B cell (primary cell): Measurements from ENCODE around the gene PKMYT1. TPM values are rescaled to one million over a fixed set of nuclear protein-coding genes. Genes with fewer than 3 reads are reported as not detected.

ENCODE experiments used
- ATAC-seq: fragments of 200-7000 bp; cut with Tn5 transposase; one replicate; pipeline ENCODE4 v1.10.0; 2021; ENCODE audit warnings: low read depth, mild to moderate bottlenecking, moderate number of reproducible peaks, moderate library complexity
- CTCF ChIA-PET: fragments of 350-600 bp; sonication (Branson Sonifier 250); formaldehyde crosslinking; loops from one replicate; lab custom pipeline; 2021; ENCODE audit warnings: antibody characterized with exemption, inconsistent platforms; lab: Charles Lee
- POLR2A ChIA-PET: fragments of 350-600 bp; sonication (Branson Sonifier 250); formaldehyde crosslinking; loops from one replicate; lab custom pipeline; 2021; ENCODE audit warnings: antibody characterized with exemption; lab: Charles Lee
- DNase-seq: peaks from one replicate; pipeline ENCODE4 v3.0.0; 2013
- H2AFZ ChIP-seq: 2 replicates; pipeline ENCODE4 v1.6.1; 2012; ENCODE audit warnings: mild to moderate bottlenecking, low read depth, low read length; ENCODE audit not compliant: insufficient read depth, poor library complexity, severe bottlenecking
- H3K27ac ChIP-seq, 2 donors: 1 replicate in 1 of 2; 2 replicates in 1 of 2; pipeline ENCODE4 v1.5.1; 2012 to 2013; ENCODE audit warnings: low read length in 2 of 2, mild to moderate bottlenecking in 2 of 2, moderate library complexity in 1 of 2
- H3K27me3 ChIP-seq, 4 experiments: fragments of 200-600 bp in 1 of 4; sonication (generic) in 1 of 4; replicated peaks in 1 of 4; 1 replicate in 2 of 4; 2 replicates in 2 of 4; pipeline versions ENCODE4 v1.6.1 to v1.7.0; 2013 to 2016; ENCODE audit warnings: low read length in 3 of 4, mild to moderate bottlenecking in 2 of 4, mixed read lengths in 1 of 4, moderate library complexity in 1 of 4; ENCODE audit not compliant: insufficient read depth in 4 of 4, control insufficient read depth in 3 of 4; ENCODE audit errors: control extremely low read depth in 1 of 4
- H3K36me3 ChIP-seq, 2 experiments: replicated peaks in 1 of 2; 1 replicate in 1 of 2; 2 replicates in 1 of 2; pipeline versions ENCODE4 v1.6.1 to v1.7.1; 2013; ENCODE audit warnings: low read length in 1 of 2; ENCODE audit not compliant: insufficient read depth in 2 of 2, control insufficient read depth in 1 of 2; ENCODE audit errors: control extremely low read depth in 1 of 2, extremely low read depth in 1 of 2
- H3K4me1 ChIP-seq, 2 donors: fragments of 200-600 bp in 1 of 2; sonication (generic) in 1 of 2; 1 replicate in 1 of 2; 2 replicates in 1 of 2; pipeline versions ENCODE4 v1.5.1 to v1.6.1; 2013 to 2017; ENCODE audit warnings: low read length in 2 of 2; ENCODE audit not compliant: control insufficient read depth in 2 of 2, insufficient read depth in 2 of 2
- H3K4me2 ChIP-seq: replicated peaks from 2 replicates; pipeline ENCODE3; 2012; ENCODE audit warnings: mild to moderate bottlenecking, low read depth, low read length; ENCODE audit not compliant: poor library complexity, severe bottlenecking
- H3K4me3 ChIP-seq, 5 experiments: fragments of 200-600 bp in 1 of 5; sonication (generic) in 1 of 5; 1 replicate in 3 of 5; 2 replicates in 2 of 5; pipeline versions ENCODE4 v1.5.1 to v1.7.0; 2011 to 2016; ENCODE audit warnings: low read length in 4 of 5, mild to moderate bottlenecking in 4 of 5, low read depth in 2 of 5, control low read depth in 1 of 5, moderate library complexity in 1 of 5; ENCODE audit not compliant: insufficient read depth in 1 of 5; ENCODE audit errors: control extremely low read depth in 1 of 5, extremely low read depth in 1 of 5
- H3K79me2 ChIP-seq: fragments of 200-600 bp; sonication (generic); one replicate; pipeline ENCODE4 v1.6.0; 2016; ENCODE audit warnings: low read length; ENCODE audit not compliant: control insufficient read depth, insufficient read depth
- H3K9ac ChIP-seq: fragments of 200-600 bp; sonication (generic); 2 replicates; pipeline ENCODE4 v1.6.1; 2017; ENCODE audit warnings: mild to moderate bottlenecking, low read length, moderate library complexity
- H3K9me3 ChIP-seq, 3 donors: one replicate each; pipeline versions ENCODE4 v1.6.1 to v1.7.1; 2013; ENCODE audit warnings: low read length in 2 of 3; ENCODE audit not compliant: control insufficient read depth in 2 of 3, insufficient read depth in 1 of 3; ENCODE audit errors: control extremely low read depth in 1 of 3
- H4K20me1 ChIP-seq: 2 replicates; pipeline ENCODE4 v1.6.0; 2012; ENCODE audit warnings: mild to moderate bottlenecking, low read length; ENCODE audit not compliant: insufficient read depth, control insufficient read depth, poor library complexity, severe bottlenecking
- H3K27ac Mint-ChIP-seq: one replicate; pipeline ENCODE4 v1.8.0; 2021; ENCODE audit warnings: mixed read lengths
- H3K27me3 Mint-ChIP-seq: one replicate; pipeline ENCODE4 v1.8.0; 2021; ENCODE audit warnings: mixed read lengths
- H3K4me1 Mint-ChIP-seq: one replicate; pipeline ENCODE4 v1.8.0; 2021; ENCODE audit warnings: mixed read lengths
- H3K4me3 Mint-ChIP-seq: one replicate; pipeline ENCODE4 v1.8.0; 2021; ENCODE audit warnings: mixed read lengths
- H3K9me3 Mint-ChIP-seq: one replicate; pipeline ENCODE4 v1.8.0; 2022; ENCODE audit warnings: mixed read lengths; ENCODE audit not compliant: insufficient read depth
- EZH2 ChIP-seq: IDR thresholded peaks from 2 replicates; pipeline ENCODE4 v1.6.1; 2012; ENCODE audit warnings: borderline replicate concordance, low read depth, mild to moderate bottlenecking, moderate library complexity, low read length; ENCODE audit not compliant: insufficient read depth, poor library complexity, severe bottlenecking
- WGBS: methylation state at CpG from one replicate; pipeline ENCODE4 v1.1.5; 2013; ENCODE audit warnings: missing lambda C conversion rate; ENCODE audit not compliant: insufficient coverage; 5-methylcytosine and 5-hydroxymethylcytosine counted together
- intact Hi-C: fragments of 100-400 bp; cut with micrococcal nuclease; formaldehyde crosslinking; loops from one replicate; pipeline ENCODE4 v1.10.0; 2022
- polyA plus RNA-seq: library from polyadenylated mRNA; depleted of rRNA; stranded (reverse); fragments of >200 nt; gene quantifications from 2 replicates; pipeline ENCODE4 v1.2.3, GENCODE V29; 2012
- total RNA-seq, 2 donors: library from RNA; stranded (reverse); fragments of 120-200 nt in 1 of 2; gene quantifications; 1 replicate in 1 of 2; 2 replicates in 1 of 2; pipeline versions ENCODE4 v1.2.3 to v1.2.4, GENCODE V29; 2013 to 2022
- TF ChIP-seq, protein P1 (sequence below): fragments of 200-600 bp; IDR thresholded peaks from one replicate; pipeline ENCODE4 v1.8.0; 2022; ENCODE audit warnings: antibody characterized with exemption, mild to moderate bottlenecking

PKMYT1 gene
- total and polyA plus RNA-seq, 2 donors (not counting 1 experiment from before 2014, with no cell fraction given) = 0.67 to 2.6 TPM

DNA sequence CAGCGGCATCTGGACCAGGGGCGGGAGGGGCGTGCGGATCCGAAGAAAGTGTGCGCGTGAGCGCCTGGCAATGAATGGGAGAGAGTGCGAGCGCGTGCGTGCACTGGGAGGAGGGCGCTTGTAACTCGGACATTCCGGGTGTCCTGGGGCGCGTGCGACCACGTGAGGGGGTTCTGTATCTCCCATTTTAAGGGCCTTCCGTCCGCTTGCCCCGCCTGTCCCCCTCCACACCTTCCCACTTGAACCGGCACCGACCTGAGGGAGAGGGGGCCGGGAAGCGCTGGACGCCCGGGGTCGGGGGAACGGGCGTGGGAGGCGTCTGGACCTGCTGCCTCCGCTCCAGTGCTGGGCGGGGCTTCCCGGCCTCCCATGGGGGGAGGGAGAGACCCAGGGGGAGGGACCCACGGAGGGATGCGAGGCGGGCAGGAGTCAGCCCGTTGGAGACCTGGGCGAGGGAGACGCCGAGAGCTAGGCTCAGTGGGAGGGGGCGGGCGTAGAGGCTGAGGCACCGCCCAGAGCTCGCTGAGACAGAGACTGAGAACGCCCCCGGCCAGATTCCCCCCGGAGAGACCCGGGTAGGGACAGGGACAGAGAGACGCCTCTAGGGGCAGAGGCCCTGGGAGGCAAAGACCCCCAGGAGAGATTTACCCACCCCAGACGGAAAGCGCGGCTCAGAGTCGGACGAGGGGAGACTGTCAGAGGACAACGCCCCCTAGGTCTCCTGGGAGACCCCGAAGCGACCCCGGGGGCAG, 16.3 kb downstream of the PKMYT1 start, which contains the start of gene KREMEN2:
Gene KREMEN2 (plus strand): TSS at position 553 of the 752 bp plus-strand sequence. CDS start 246 bp downstream, outside the sequence.
- no peaks in the 10 kb centered on the region for H3K36me3 ChIP-seq
- peak within 1 kb of the TSS; percentile 6 for H3K27ac Mint-ChIP-seq
- POLR2A ChIA-PET = no interaction called here

More for the DNA sequence above, 16.3 kb downstream of the PKMYT1 start, which contains the start of gene KREMEN2:
- no peak within 1 kb of the TSS for H3K27ac ChIP-seq
- peak within 1 kb of the TSS in 4 of 5 experiments; percentile 39 to 61 (median 54) for H3K4me3 ChIP-seq
- intact Hi-C loops = loop anchor here (2.0 kb wide), 1 partner anchor 59 kb away; no protein-coding TSS in a partner anchor
- peak within 1 kb of the TSS; percentile 63 for H2AFZ ChIP-seq
- H3K9me3 ChIP-seq = peaks cover 0 to 28% (median 0%) of the 10 kb centered on the region in 3 donors
- H3K4me2 ChIP-seq = peak within 1 kb of the TSS; percentile 96
- H4K20me1 ChIP-seq = peaks cover 34% of the 10 kb centered on the region
- H3K79me2 ChIP-seq = no peaks in the 10 kb centered on the region
- WGBS = under 1% methylated on average over 59 of the region's 60 CpGs
- Mint-ChIP-seq H3K4me3 (peak within 1 kb of the TSS; percentile 84), H3K4me1 (peaks cover 37% of the 10 kb centered on the region), H3K9me3 (no peaks in the 10 kb centered on the region), H3K27me3 (peaks cover 25% of the 10 kb centered on the region)
- H3K4me1 ChIP-seq = peaks cover 66% of the 10 kb centered on the region in 2 donors
- CTCF ChIA-PET = interaction anchor here (1.1 kb wide), 1 partner anchor 14 kb away, joined by 3 read pairs; no protein-coding TSS in a partner anchor
- TF ChIP-seq EZH2 = peak; percentile 58
- TF ChIP-seq, protein P1, sequence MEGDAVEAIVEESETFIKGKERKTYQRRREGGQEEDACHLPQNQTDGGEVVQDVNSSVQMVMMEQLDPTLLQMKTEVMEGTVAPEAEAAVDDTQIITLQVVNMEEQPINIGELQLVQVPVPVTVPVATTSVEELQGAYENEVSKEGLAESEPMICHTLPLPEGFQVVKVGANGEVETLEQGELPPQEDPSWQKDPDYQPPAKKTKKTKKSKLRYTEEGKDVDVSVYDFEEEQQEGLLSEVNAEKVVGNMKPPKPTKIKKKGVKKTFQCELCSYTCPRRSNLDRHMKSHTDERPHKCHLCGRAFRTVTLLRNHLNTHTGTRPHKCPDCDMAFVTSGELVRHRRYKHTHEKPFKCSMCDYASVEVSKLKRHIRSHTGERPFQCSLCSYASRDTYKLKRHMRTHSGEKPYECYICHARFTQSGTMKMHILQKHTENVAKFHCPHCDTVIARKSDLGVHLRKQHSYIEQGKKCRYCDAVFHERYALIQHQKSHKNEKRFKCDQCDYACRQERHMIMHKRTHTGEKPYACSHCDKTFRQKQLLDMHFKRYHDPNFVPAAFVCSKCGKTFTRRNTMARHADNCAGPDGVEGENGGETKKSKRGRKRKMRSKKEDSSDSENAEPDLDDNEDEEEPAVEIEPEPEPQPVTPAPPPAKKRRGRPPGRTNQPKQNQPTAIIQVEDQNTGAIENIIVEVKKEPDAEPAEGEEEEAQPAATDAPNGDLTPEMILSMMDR = no peak
- H3K9ac ChIP-seq = peak within 1 kb of the TSS; percentile 59
- H3K27me3 ChIP-seq = peaks cover 0 to 67% (median 19%) of the 10 kb centered on the region in 4 experiments
- DNase-seq (peak; percentile 57), ATAC-seq (no peak)
